GM12878 (cell line): ENCODE measurements around the gene NXN. TPM values are rescaled to one million over a fixed set of nuclear protein-coding genes. Genes with fewer than 3 reads are reported as not detected.

Experiments used
- ATAC-seq: fragments of 200-7000 bp; cut with Tn5 transposase; 3 replicates; pipeline ENCODE4 v1.9.1; 2020; ENCODE audit warnings: mild to moderate bottlenecking, moderate library complexity
- BruUV-seq: library from RNA; stranded (reverse); fragments of 400-500 nt; replicated peaks from 2 replicates; lab custom pipeline; 2021; lab: Mats Ljungman, UMichigan
- CTCF ChIA-PET: fragments of 300-600 bp; sonication (Branson Sonifier 250); formaldehyde crosslinking; extraction: SDS; loops from one replicate; lab custom pipeline; 2021; ENCODE audit warnings: inconsistent platforms; lab: Yijun Ruan, JAX
- POLR2A ChIA-PET: fragments of 350-600 bp; formaldehyde crosslinking; extraction: SDS; loops from one replicate; lab custom pipeline; 2021; ENCODE audit warnings: inconsistent platforms; lab: Charles Lee
- RAD21 ChIA-PET: fragments of 300-600 bp; sonication (Branson Sonifier 250); formaldehyde crosslinking; loops from one replicate; lab custom pipeline; 2023; ENCODE audit warnings: antibody characterized with exemption; ENCODE audit not compliant: unreplicated experiment; lab: Charles Lee
- SMC1A ChIA-PET: fragments of 300-600 bp; sonication (Branson Sonifier 250); formaldehyde crosslinking; loops from one replicate; lab custom pipeline; 2023; ENCODE audit not compliant: unreplicated experiment, uncharacterized antibody; lab: Charles Lee
- DNase-seq: peaks from one replicate; pipeline ENCODE4 v3.0.0-alpha.2; 2011; ENCODE audit warnings: low read depth, low spot score
- FAIRE-seq: peaks from 3 replicates; lab custom pipeline; 2011; peaks lifted over from hg19 to GRCh38; lab: Jason Lieb, UNC
- H2AFZ ChIP-seq: 2 replicates; pipeline ENCODE4 v1.6.0; 2011; ENCODE audit warnings: low read depth, low read length, control low read depth; ENCODE audit not compliant: control insufficient read depth
- H3K27ac ChIP-seq: 2 replicates; pipeline ENCODE4 v1.5.1; 2011; ENCODE audit warnings: control low read depth; ENCODE audit not compliant: control insufficient read depth, insufficient read depth
- H3K27me3 ChIP-seq, 2 experiments: replicated peaks in 1 of 2; 2 replicates each; pipeline versions ENCODE4 v1.6.0 to v1.6.1; 2011; ENCODE audit warnings: low read length in 1 of 2; ENCODE audit not compliant: control insufficient read depth in 2 of 2, insufficient read depth in 2 of 2
- H3K36me3 ChIP-seq, 2 experiments: 2 replicates each; pipeline ENCODE4 v1.5.1; 2011; ENCODE audit warnings: low read length in 1 of 2; ENCODE audit not compliant: control insufficient read depth in 2 of 2, insufficient read depth in 2 of 2
- H3K4me1 ChIP-seq: 2 replicates; pipeline ENCODE4 v1.6.1; 2011; ENCODE audit warnings: mild to moderate bottlenecking, low read length, moderate library complexity, mixed read lengths; ENCODE audit not compliant: control insufficient read depth, insufficient read depth
- H3K4me2 ChIP-seq: 2 replicates; pipeline ENCODE4 v1.6.0; 2011; ENCODE audit warnings: control low read depth; ENCODE audit not compliant: control insufficient read depth, insufficient read depth
- H3K4me3 ChIP-seq: fragments of 200-600 bp; sonication (generic); 2 replicates; pipeline ENCODE4 v1.5.1; 2016
- H3K79me2 ChIP-seq: 2 replicates; pipeline ENCODE4 v1.6.0; 2011; ENCODE audit warnings: low read length; ENCODE audit not compliant: control insufficient read depth, insufficient read depth
- H3K9ac ChIP-seq: 2 replicates; pipeline ENCODE4 v1.8.0; 2011; ENCODE audit warnings: low read length, control low read depth, mixed read lengths; ENCODE audit not compliant: control insufficient read depth, insufficient read depth
- H3K9me3 ChIP-seq: replicated peaks from 3 replicates; pipeline ENCODE4 v1.5.1; 2011; ENCODE audit warnings: mild to moderate bottlenecking, low read length; ENCODE audit not compliant: control insufficient read depth, insufficient read depth
- H4K20me1 ChIP-seq: 2 replicates; pipeline ENCODE4 v1.6.0; 2011; ENCODE audit not compliant: control insufficient read depth, insufficient read depth
- BMI1 ChIP-seq: fragments of 450-650 bp; IDR thresholded peaks from 2 replicates; pipeline ENCODE4 v1.6.1; 2016; ENCODE audit warnings: mild to moderate bottlenecking, moderate library complexity, borderline replicate concordance
- CBFB ChIP-seq: IDR thresholded peaks from 2 replicates; pipeline ENCODE4 v1.6.1; 2016; ENCODE audit warnings: antibody characterized with exemption, low read depth
- ETV6 ChIP-seq, 2 experiments: fragments of 450-650 bp in 1 of 2; IDR thresholded peaks in 1 of 2; conservative IDR thresholded peaks in 1 of 2; 2 replicates each; pipeline ENCODE4 v1.6.1; 2014; ENCODE audit warnings: antibody characterized with exemption in 1 of 2, borderline replicate concordance in 1 of 2, low read depth in 1 of 2, mild to moderate bottlenecking in 1 of 2, moderate library complexity in 1 of 2
- GATAD2B ChIP-seq: fragments of 450-650 bp; conservative IDR thresholded peaks from 2 replicates; pipeline ENCODE4 v1.6.1; 2017; ENCODE audit warnings: low read depth, mild to moderate bottlenecking, moderate library complexity
- HDAC6 ChIP-seq: fragments of 200-600 bp; sonication (generic); IDR thresholded peaks from one replicate; pipeline ENCODE4 v1.8.0; 2017; ENCODE audit warnings: antibody characterized with exemption; ENCODE audit not compliant: unreplicated experiment
- IRF5 ChIP-seq: fragments of 450-650 bp; IDR thresholded peaks from 2 replicates; pipeline ENCODE4 v1.6.1; 2017; ENCODE audit warnings: borderline replicate concordance
- KDM1A ChIP-seq: fragments of 200-600 bp; sonication (generic); IDR thresholded peaks from 2 replicates; pipeline ENCODE4 v1.6.1; 2016; ENCODE audit warnings: borderline replicate concordance
- LARP7 ChIP-seq: fragments of 450-650 bp; IDR thresholded peaks from 2 replicates; pipeline ENCODE4 v1.6.1; 2017; ENCODE audit warnings: mild to moderate bottlenecking
- MEF2A ChIP-seq: IDR thresholded peaks from 2 replicates; pipeline ENCODE4 v1.6.1; 2011; ENCODE audit warnings: low read depth, mild to moderate bottlenecking, low read length, moderate library complexity; ENCODE audit not compliant: insufficient read depth
- NFIC ChIP-seq: IDR thresholded peaks from 2 replicates; pipeline ENCODE4 v1.6.1; 2012; ENCODE audit warnings: low read depth, mild to moderate bottlenecking, inconsistent platforms, low read length, moderate library complexity
- NFXL1 ChIP-seq: fragments of 450-650 bp; IDR thresholded peaks from 2 replicates; pipeline ENCODE4 v1.6.1; 2017; ENCODE audit warnings: antibody characterized with exemption, mild to moderate bottlenecking, borderline replicate concordance
- NR2F1 ChIP-seq: fragments of 450-650 bp; conservative IDR thresholded peaks from 2 replicates; pipeline ENCODE4 v1.6.1; 2017; ENCODE audit warnings: mild to moderate bottlenecking
- PAX8 ChIP-seq: fragments of 450-650 bp; IDR thresholded peaks from 2 replicates; pipeline ENCODE4 v1.6.1; 2017; ENCODE audit warnings: mild to moderate bottlenecking, moderate library complexity
- PKNOX1 ChIP-seq: fragments of 450-650 bp; IDR thresholded peaks from 2 replicates; pipeline ENCODE4 v1.6.1; 2016; ENCODE audit warnings: mild to moderate bottlenecking
- RB1 ChIP-seq: fragments of 450-650 bp; formaldehyde crosslinking; IDR thresholded peaks from 2 replicates; pipeline ENCODE4 v1.6.1; 2017; ENCODE audit warnings: mild to moderate bottlenecking, borderline replicate concordance
- SIN3A ChIP-seq: IDR thresholded peaks from 2 replicates; pipeline ENCODE4 v1.6.1; 2012; ENCODE audit warnings: low read depth, low read length, improper control_type of control experiment
- SP1 ChIP-seq: IDR thresholded peaks from one replicate; pipeline ENCODE4 v1.6.1; 2011; ENCODE audit warnings: low read depth, low read length
- ZBTB40 ChIP-seq: fragments of 450-650 bp; IDR thresholded peaks from 2 replicates; pipeline ENCODE4 v1.6.1; 2016; ENCODE audit warnings: mild to moderate bottlenecking, moderate library complexity, borderline replicate concordance
- WGBS: methylation state at CpG from one replicate; pipeline ENCODE4 v1.1.6; 2016; ENCODE audit warnings: low lambda C conversion rate; ENCODE audit not compliant: insufficient replicate concordance, insufficient coverage; ENCODE audit errors: missing lambda C conversion rate; 5-methylcytosine and 5-hydroxymethylcytosine counted together
- in situ Hi-C: fragments of 300-500 bp; cut with MboI; formaldehyde crosslinking; loops from 9 replicates; pipeline ENCODE4 v1.14.3; 2018; ENCODE audit warnings: mixed read lengths
- intact Hi-C: fragments of 100-400 bp; cut with micrococcal nuclease; formaldehyde crosslinking; loops from one replicate; pipeline ENCODE4 v1.14.2; 2022; ENCODE audit not compliant: unreplicated experiment
- polyA plus RNA-seq, 11 experiments: library from polyadenylated mRNA; depleted of rRNA in 4 of 11; unstranded in 6 of 11; stranded (reverse) in 5 of 11; fragments of >200 nt; fragmentation: Nextera tagmentation in 4 of 11; fragmentation: Illumina TruSeq in 1 of 11; extraction: Ambion mirVana in 4 of 11; extraction: Trizol in 1 of 11; gene quantifications; 1 replicate in 1 of 11; 2 replicates in 10 of 11; pipeline versions ENCODE4 v1.2.1 to v1.2.3, GENCODE V29; 2011 to 2016; ENCODE audit warnings: inconsistent platforms in 2 of 11, missing spikeins in 2 of 11, low read depth in 1 of 11
- total RNA-seq, 4 experiments: library from RNA; depleted of rRNA in 3 of 4; stranded (reverse); fragments of >200 nt in 3 of 4; fragmentation: Illumina TruSeq in 1 of 4; extraction: Trizol in 1 of 4; gene quantifications; 2 replicates each; pipeline versions ENCODE4 v1.2.1 to v1.2.3, GENCODE V29; 2013 to 2021

NXN gene
- total and polyA plus RNA-seq, 10 of the 15 experiments (the other 5 are each of a cell fraction or from before 2014, with no cell fraction given): 0.04 to 1.2 (median 0.30) TPM

- TF ChIP-seq CBFB (no peak), RB1 (no peak)
Observed at GRCh38 chr17:992933-993332, 13.4 kb upstream of the NXN start (continued).

GRCh38 chr17:988561-988960, 9.0 kb upstream of the NXN start:
- ChIA-PET POLR2A (no interaction called here), RAD21 (no interaction called here), SMC1A (interaction anchor here (0.5 kb wide), 1 partner anchor 282 kb away, joined by 3 read pairs; no protein-coding TSS in a partner anchor), CTCF (interaction anchor here (1.3 to 1.4 kb wide), 2 partner anchors 8 to 11 kb away, joined by 4 read pairs; partner anchors contain the start of gene TIMM22)
- intact Hi-C loops: loop anchor here (10.0 kb wide), 1 partner anchor 274 kb away; the partner anchor contains the start of gene VPS53
- in situ Hi-C loops: loop anchor here (5.0 kb wide), 1 partner anchor 191 kb away; no protein-coding TSS in a partner anchor
- no peak for DNase-seq
- H2AFZ ChIP-seq: no peak overlapping the region
- H3K27ac ChIP-seq: no peak overlapping the region
- no peaks in the 10 kb centered on the region for H4K20me1 ChIP-seq
- H3K27me3 ChIP-seq: no peaks in the 10 kb centered on the region
- no TSS peak for BruUV-seq
- no peak overlapping the region for H3K9ac ChIP-seq
- ATAC-seq: no peak
- no peaks in the 10 kb centered on the region for H3K4me1 ChIP-seq
- no peaks in the 10 kb centered on the region; the same call in 1 of the 3 replicates for H3K9me3 ChIP-seq
- H3K4me3 ChIP-seq: no peak overlapping the region
- FAIRE-seq: no peak
- 51% methylated on average over 11 of the region's 11 CpGs for WGBS
- no peaks in the 10 kb centered on the region for H3K79me2 ChIP-seq
- no peak overlapping the region for H3K4me2 ChIP-seq
- H3K36me3 ChIP-seq: no peaks in the 10 kb centered on the region
- no peak for TF ChIP-seq SP1
- no peak for TF ChIP-seq IRF5
- TF ChIP-seq PKNOX1: no peak
- TF ChIP-seq PAX8: no peak
- TF ChIP-seq KDM1A: no peak
- TF ChIP-seq BMI1: no peak
- TF ChIP-seq HDAC6: no peak
- TF ChIP-seq GATAD2B: no peak
- no peak for TF ChIP-seq NFXL1
- no peak for TF ChIP-seq LARP7
- TF ChIP-seq SIN3A: no peak
- no peak for TF ChIP-seq NFIC
- no peak for TF ChIP-seq MEF2A
- TF ChIP-seq ZBTB40: no peak
- no peak for TF ChIP-seq NR2F1
- TF ChIP-seq ETV6 (conservative IDR thresholded peaks at IDR 0.05 in 1 of 2, IDR thresholded peaks at IDR 0.05 in 1 of 2; ENCODE audit: borderline replicate concordance in 1 of 2, low read depth in 1 of 2): no peak
